ENCODE data around the gene SELENBP1. TPM values are rescaled to one million over a fixed set of nuclear protein-coding genes. Genes with fewer than 3 reads are reported as not detected.
"Not testable (repeated sequence)": the region's sequence is repeated elsewhere in the genome, so short reads cannot be mapped to it uniquely, and the experiment has no call there.

The SELENBP1 gene
- total and polyA plus RNA-seq, 11 donors: 14.3 to 97.8 (median 37.9) TPM

GRCh38 chr1:151361883-151362282 lies 10.6 kb downstream of the SELENBP1 start:
- Histone ChIP-seq H3K27me3 (no peaks in the 10 kb centered on the region), H3K4me3 (no peak overlapping the region), H3K27ac (no peak overlapping the region), H3K9me3 (peaks cover 0 to 10% (median 2%) of the 10 kb centered on the region in 12 donors), H3K4me1 (no peaks in the 10 kb centered on the region), H3K36me3 (peaks cover 0 to 45% (median 28%) of the 10 kb centered on the region in 9 donors)
- ATAC-seq (no peak), DNase-seq (no peak)
- no peak for TF ChIP-seq CTCF (IDR thresholded peaks at IDR 0.05)
- no peak for TF ChIP-seq POLR2A (IDR thresholded peaks at IDR 0.05)
- intact Hi-C loops (cut with DNase I): no loop called here

- WGBS, 4 donors: 35 to 56% (median 49%) methylated on average over 2 of the region's 2 CpGs
- Histone ChIP-seq H3K4me1 (no peaks in the 10 kb centered on the region), H3K27me3 (no peaks in the 10 kb centered on the region), H3K4me3 (no peak overlapping the region), H3K9me3 (peaks cover 0 to 2% (median 0%) of the 10 kb centered on the region in 12 donors), H3K36me3 (no peaks in the 10 kb centered on the region), H3K27ac (no peak overlapping the region)
- intact Hi-C loops (cut with DNase I): no loop called here
- ATAC-seq (no peak), DNase-seq (no peak)
- TF ChIP-seq POLR2A (IDR thresholded peaks at IDR 0.05): no peak
- TF ChIP-seq CTCF (IDR thresholded peaks at IDR 0.05): no peak
Measured at GRCh38 chr1:151356696-151357095, 15.8 kb downstream of the SELENBP1 start.

GRCh38 chr1:151352021-151352718 lies 20.3 kb downstream of the SELENBP1 start:
- TF ChIP-seq POLR2A (IDR thresholded peaks at IDR 0.05): no peak
- TF ChIP-seq CTCF (IDR thresholded peaks at IDR 0.05): no peak
- Histone ChIP-seq H3K27ac (no peak overlapping the region), H3K27me3 (no peaks in the 10 kb centered on the region), H3K4me3 (no peak overlapping the region), H3K9me3 (peaks cover 0 to 9% (median 0%) of the 10 kb centered on the region in 12 donors), H3K36me3 (no peaks in the 10 kb centered on the region), H3K4me1 (peaks cover 0 to 5% (median 0%) of the 10 kb centered on the region in 12 donors)
- 85 to 87% (median 85%) methylated on average over 6 of the region's 6 CpGs for WGBS, 4 donors
- ATAC-seq: no peak
- DNase-seq: no peak
- intact Hi-C loops (cut with DNase I): no loop called here

- peaks cover 0 to 17% (median 9%) of the 10 kb centered on the region in 12 donors for H3K4me1 ChIP-seq
- H3K27ac ChIP-seq; H3K4me3 ChIP-seq; DNase-seq; ATAC-seq; intact Hi-C loops (cut with DNase I); H3K9me3 ChIP-seq; H3K36me3 ChIP-seq; H3K27me3 ChIP-seq: not testable (repeated sequence)
- 92 to 95% (median 94%) methylated on average over 9 of the region's 9 CpGs for WGBS, 4 donors
Measured at GRCh38 chr1:151350323-151350722, 22.2 kb downstream of the SELENBP1 start.
